HCT116 (cell line): Measurements from ENCODE around the gene RAB3GAP2.

Experiments used
- CTCF ChIP-seq, 3 experiments: fragments of 200-600 bp in 1 of 3; sonication (generic) in 1 of 3; IDR thresholded peaks in 2 of 3; conservative IDR thresholded peaks in 1 of 3; 2 replicates each; pipeline ENCODE4 v1.5.1; 2012 to 2017; ENCODE audit warnings: low read depth in 2 of 3, low read length in 2 of 3, antibody characterized with exemption in 1 of 3, borderline replicate concordance in 1 of 3, control low read depth in 1 of 3, mild to moderate bottlenecking in 1 of 3, mixed read lengths in 1 of 3, mixed run types in 1 of 3, moderate library complexity in 1 of 3; ENCODE audit not compliant: insufficient read depth in 1 of 3
- EZH2 ChIP-seq: fragments of 200-600 bp; sonication (generic); IDR thresholded peaks from 2 replicates; pipeline ENCODE4 v1.6.1; 2017; ENCODE audit warnings: antibody characterized with exemption, mixed run types
- MAX ChIP-seq: IDR thresholded peaks from 2 replicates; pipeline ENCODE4 v1.6.1; 2012
- POLR2AphosphoS5 ChIP-seq: IDR thresholded peaks from 2 replicates; pipeline ENCODE4 v1.6.1; 2011; ENCODE audit warnings: mild to moderate bottlenecking, low read depth, low read length, moderate library complexity
- RAD21 ChIP-seq: IDR thresholded peaks from 2 replicates; pipeline ENCODE4 v1.6.1; 2012; ENCODE audit warnings: low read depth, mild to moderate bottlenecking
- REST ChIP-seq: IDR thresholded peaks from 2 replicates; pipeline ENCODE4 v1.6.1; 2012; ENCODE audit warnings: low read depth
- SRF ChIP-seq: IDR thresholded peaks from 2 replicates; pipeline ENCODE4 v1.6.1; 2012; ENCODE audit warnings: low read depth
- YY1 ChIP-seq: IDR thresholded peaks from 2 replicates; pipeline ENCODE4 v1.6.1; 2011; ENCODE audit warnings: low read length, low read depth, moderate library complexity, mild to moderate bottlenecking; ENCODE audit not compliant: insufficient replicate concordance; ENCODE audit errors: extremely low read depth
- ZBTB33 ChIP-seq: IDR thresholded peaks from 2 replicates; pipeline ENCODE4 v1.6.1; 2011; ENCODE audit warnings: mild to moderate bottlenecking, low read length, moderate library complexity; ENCODE audit not compliant: insufficient replicate concordance; ENCODE audit errors: extremely low read depth

GRCh38 chr1:220301630-220302029, 29.4 kb upstream of the RAB3GAP2 start:
- TF ChIP-seq CTCF (IDR thresholded peaks at IDR 0.05 in 2 of 3, conservative IDR thresholded peaks at IDR 0.05 in 1 of 3; ENCODE audit: borderline replicate concordance in 1 of 3, insufficient read depth in 1 of 3, low read depth in 2 of 3, low read length in 2 of 3) = no peak
- no peak for TF ChIP-seq MAX
- no peak for TF ChIP-seq POLR2AphosphoS5
- TF ChIP-seq SRF = no peak
- TF ChIP-seq REST = no peak
- TF ChIP-seq EZH2 = no peak
- TF ChIP-seq ZBTB33 = no peak
- TF ChIP-seq YY1 = no peak
- no peak for TF ChIP-seq RAD21
